Stimulated activated CD4-positive, alpha-beta T cell treated with anti-CD3 and anti-CD28 coated beads, TNF-alpha, amount 100 ng/mL, for 4 hours (primary cell): Measurements from ENCODE around the gene SEZ6.
"Not testable (repeated sequence)": the region's sequence is repeated elsewhere in the genome, so short reads cannot be mapped to it uniquely, and the experiment has no call there.

Experiments
- DNase-seq, 3 experiments: peaks; one replicate each; pipeline ENCODE4 v3.0.0-alpha.2; 2020; ENCODE audit warnings: low read depth in 3 of 3

SEZ6 gene

DNA sequence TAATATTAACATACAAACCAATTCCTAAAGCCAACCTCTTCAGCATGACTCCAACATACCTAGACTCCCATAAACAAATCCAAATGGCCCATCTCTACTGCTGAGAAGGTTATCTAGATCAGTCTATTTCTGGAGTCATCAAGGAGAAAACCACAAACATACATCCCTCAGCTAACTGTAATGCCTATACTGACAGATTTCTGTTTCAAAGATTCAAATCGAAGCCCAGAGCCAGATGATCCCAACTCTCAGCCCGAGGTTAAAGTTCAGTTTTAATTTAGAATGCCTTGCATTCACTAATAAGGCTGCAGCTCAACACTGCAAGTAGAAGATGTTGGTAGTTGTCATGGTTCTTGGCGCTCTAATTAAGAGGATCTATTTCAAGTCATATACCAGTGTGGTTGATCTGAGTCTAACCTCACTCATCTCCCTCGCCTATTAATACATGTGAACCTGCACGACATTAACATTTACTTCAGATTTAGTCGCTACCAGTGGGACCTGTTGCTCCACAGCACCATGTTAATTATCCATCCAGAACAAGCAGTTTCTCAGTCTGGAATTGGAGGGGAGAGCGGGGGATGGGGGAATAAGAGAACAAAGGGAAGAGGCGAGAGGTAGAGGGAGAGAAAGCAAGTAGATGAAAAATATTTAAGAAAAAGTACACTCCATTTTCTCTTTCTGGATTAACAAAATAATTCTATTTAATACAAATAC, 69.9 kb downstream of the SEZ6 start:
- DNase-seq: no peak

DNA sequence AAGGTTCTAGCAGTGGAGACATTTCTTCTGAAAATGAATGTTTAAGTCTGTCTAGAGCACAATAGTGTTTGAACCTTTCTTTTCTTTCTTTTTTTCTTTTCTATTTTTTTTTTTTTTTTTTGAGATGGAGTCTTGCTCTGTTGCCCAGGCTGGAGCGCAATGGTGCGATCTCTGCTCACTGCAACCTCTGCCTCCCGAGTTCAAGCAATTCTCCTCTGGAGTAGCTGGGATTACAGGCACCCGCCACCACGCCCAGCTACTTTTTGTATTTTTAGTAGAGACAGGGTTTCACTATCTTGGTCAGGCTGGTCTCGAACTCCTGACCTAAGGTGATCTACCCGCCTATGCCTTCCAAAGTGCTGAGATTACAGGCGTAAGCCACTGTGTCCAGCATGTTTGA, 71.3 kb downstream of the SEZ6 start:
- DNase-seq: not testable (repeated sequence)

DNA sequence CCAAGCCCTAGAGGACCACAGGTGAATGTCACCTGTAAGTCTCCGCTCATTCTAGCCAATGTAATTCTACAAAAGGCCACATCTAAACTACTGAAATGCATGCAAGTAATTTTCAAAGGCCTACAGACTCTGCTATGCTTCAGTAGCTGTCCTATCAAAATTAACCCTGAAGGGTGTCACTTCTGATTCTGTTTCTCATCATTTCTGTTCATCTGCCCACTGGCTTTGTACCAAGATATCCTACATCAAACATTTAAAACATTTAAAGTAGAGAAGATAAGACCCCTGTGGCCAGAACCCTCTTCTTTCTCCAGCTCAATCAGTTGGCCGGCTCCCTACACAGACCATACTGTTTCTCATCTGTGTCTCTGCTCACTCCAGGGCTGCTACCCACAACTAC, 76.0 kb downstream of the SEZ6 start:
- no peak for DNase-seq

DNA sequence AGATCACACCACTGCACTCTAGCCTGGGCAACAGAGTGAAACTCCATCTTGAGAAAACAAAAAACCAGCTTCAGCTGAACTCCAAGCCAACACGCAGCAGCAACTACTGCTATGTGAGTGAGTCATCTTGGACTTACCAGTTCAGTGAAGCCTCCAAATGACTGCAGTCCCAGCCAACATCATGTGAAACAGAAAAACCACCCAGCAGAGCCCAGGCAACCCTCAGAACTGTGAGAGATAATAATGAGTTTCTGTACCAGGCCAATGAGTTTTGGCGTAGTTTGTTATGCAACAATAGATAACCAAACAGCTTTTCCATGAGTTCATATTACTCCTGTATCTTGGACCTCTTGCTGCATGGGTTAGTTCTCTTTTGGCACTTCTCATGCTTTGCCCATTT, 77.8 kb downstream of the SEZ6 start:
- no peak for DNase-seq

DNA sequence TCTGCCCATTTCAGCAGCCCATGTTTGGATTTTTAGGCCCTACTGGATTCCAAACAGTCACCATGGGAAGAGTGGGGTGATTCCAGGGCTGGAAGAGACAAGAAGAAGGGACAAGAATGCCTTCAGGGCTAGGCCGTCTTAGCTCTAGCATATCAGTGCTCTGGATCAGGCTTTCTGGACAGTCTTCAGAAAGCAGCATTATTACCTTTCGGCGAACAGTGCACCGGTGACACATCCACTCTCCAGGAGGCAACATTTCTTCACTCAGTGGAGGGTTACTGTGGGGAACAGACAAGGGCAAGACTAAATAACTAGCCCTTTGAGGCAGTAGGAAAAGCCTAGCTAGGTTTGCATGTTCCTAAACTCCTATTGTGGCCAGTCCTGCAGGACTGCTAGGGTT, 79.0 kb downstream of the SEZ6 start:
- DNase-seq: no peak

DNA sequence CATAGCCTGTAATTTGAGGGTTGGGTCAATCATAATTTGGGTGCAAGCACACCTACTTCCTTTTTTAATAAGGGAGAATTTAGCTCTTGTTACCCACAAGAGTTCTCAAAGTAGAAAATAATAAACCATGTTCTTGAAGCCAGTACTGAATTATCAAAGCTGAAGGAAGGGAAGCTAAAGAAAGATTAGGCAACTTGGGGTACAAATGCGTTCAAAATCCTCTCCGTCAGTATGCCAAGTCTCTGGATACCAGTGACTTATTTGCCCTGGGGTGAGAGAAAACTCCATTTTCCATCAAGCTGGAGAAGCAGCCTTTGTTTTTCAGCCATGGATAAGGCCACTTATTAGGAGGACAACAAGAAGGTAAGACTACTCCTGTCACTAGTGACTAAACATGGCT, 79.5 kb downstream of the SEZ6 start:
- DNase-seq: no peak

DNA sequence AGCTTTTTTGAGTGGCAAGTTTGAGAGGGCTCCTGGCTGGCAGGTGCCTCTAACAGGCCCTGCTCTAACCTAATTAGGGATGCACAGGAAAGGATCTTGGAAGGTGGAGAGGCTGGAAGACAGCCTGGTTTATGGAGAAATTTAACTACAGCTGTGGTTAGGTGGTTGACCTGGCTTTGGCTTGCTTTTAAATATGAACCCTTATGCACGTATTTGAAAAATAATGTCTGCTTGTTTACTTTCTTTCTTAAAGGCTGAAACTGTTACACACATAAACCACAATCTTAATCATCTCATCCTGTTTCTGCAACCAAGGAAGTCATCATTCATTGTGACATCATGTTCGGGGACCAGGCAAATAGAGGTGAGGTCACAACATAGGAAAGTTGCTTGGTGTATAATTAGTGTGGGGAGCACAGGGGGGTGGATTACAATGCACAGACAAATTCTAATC, 79.9 kb downstream of the SEZ6 start:
- peak in 1 of 3 experiments; percentile 32 for DNase-seq

DNA sequence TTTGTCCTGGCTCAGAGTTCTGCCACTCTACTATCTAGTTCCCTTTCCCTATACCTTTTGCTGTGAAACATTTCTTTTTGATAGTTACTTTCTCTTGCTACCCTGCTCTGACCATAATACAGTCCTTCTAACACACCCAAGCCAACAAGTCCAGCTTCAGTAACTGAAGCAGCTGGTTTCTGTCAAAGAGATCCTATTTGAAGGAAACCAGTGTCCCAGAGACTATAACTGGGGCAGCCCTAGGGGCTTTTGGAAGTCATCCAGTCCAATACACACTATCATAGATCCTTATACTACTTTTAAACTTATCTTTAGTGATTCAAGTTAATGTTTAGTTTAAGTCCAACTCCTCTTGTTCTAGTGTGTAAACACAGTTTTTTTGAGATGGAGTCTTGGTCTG, 85.6 kb downstream of the SEZ6 start:
- no peak for DNase-seq

DNA sequence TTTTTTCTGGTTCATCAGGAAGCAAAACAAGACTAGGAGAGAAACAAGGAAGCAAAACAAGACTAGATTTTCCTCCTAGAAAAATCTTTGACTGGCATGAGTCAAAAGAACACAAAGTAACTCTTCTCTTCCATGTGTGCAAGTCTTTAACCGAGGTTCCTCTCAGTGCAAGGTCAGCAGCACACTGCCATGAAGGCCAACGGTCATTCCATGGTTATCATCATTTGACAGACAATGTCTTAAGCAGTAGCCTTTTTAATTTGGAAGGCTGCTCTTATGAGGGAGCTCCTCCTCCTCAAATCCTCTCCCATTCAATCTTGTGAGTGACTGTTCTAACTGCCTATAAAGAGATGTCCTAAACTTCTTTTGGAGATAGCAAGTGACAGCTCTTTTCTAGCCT, 87.5 kb downstream of the SEZ6 start:
- no peak for DNase-seq

DNA sequence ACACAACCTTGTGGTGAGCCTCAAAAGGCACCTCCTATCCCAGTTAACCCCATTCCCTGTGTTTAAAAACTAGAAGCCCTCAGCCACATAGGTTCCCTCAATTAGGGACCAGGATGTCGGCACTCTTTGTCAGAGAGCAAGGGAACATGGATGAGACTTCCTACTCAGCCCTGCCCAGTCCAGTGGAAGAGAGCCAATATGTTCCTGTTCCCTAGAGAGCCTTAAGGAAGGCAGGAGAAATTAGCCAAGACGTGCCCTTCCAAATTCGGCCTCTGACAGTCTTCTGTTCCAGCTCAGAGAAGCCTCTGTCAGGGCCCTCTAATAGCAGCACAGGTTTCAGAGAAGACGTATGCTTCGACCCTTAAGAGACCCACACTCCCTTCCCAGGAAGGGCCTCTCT, 88.4 kb downstream of the SEZ6 start:
- DNase-seq: no peak

DNA sequence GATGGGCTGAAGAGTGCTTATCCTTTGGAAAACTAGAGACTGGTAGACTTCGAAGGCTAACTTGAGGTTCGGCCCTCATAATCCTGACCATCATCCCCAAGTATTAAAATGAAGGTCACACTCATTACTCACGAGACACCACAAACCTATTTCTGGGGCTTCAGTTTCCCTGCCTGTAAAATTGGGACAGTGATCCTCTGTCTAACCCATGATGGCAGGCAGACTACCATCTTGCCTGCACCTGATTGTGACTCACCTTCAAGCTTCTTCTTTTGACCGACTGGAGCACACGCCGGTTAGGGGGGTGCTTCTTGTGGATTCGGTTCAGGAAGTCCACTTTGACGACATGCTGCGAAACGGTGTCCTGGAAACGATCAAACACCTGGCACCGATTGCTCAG, 88.8 kb downstream of the SEZ6 start:
- no peak for DNase-seq

DNA sequence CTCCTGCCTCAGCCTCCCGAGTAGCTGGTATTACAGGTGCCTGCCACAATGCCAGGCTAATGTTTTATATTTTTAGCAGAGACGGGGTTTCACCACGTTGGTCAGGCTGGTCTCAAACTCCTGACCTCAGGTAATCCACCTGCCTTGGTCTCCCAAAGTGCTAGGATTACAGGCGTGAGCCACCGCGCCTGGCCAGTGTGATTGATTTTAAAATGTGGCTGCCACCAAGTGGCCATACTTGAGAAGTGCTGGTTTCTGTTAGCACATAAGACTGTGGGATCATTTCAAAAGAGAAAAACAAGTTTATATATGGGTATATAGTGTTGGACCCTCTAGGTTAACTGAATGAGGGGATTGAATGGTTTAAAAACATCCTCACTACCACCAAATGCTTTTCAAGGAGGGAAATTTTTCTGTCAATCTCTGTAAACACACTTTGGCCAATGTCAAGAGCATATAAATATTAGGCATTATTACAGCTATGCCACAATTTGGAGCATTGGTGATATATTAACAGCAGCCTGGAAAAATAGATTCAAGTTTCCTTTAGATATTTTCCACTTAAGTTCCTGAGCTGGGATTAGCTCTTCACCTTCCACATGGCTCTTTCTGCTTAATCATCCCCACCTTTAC, 89.4 kb downstream of the SEZ6 start:
- peak in 2 of 3 experiments; percentile 28 to 33 for DNase-seq

DNA sequence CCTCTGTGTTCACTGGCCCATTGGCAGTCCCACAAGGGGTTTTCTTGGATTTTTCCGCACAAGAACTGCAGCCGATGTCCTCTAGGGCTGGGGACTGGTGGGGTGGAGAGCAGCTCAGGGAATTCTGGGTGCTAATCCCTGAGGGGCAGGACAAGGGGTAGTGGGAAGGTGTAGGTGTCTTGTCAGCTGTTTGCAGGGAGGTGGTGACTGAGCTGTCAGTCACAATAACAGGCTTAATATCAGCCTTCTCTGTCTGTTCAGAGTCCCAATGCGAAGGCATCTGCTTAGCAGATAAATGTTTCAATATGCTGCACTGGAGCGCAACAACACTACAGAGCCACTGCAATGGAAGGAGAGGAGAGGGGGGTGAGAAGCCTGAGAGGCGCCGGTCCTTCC, 92.9 kb downstream of the SEZ6 start:
- DNase-seq: no peak

DNA sequence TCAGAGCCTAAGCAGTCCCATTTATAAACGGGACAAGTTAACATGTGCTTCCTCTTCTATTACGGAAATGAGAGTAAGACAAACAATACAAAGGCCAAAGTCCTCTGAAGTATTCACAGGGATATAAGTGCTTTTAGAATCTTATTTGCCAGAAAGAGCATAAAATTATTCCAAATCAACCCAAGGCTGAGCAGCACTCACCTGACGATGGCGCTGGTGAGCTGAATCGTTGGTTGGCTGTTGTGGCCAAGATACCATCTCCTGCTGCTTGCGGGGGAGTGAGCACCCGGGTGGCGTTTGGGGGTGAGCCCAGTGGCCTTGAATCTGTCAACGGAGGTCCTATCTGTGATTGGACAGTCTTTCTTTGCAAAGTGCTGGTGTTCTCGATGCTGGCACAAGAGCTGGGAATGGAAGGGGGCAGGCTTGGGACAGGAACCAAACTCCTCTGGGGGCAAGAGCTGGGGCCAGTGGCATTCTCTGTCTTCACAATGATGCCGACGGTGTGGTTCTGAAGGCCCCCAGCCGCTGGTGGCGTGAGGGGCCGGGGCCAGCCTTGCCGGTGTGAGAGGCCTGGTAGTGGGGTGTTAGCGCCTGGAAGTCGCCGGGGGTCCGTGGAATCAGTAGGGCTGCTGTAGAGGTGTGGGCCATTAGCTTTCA, 93.4 kb downstream of the SEZ6 start:
- DNase-seq: no peak

DNA sequence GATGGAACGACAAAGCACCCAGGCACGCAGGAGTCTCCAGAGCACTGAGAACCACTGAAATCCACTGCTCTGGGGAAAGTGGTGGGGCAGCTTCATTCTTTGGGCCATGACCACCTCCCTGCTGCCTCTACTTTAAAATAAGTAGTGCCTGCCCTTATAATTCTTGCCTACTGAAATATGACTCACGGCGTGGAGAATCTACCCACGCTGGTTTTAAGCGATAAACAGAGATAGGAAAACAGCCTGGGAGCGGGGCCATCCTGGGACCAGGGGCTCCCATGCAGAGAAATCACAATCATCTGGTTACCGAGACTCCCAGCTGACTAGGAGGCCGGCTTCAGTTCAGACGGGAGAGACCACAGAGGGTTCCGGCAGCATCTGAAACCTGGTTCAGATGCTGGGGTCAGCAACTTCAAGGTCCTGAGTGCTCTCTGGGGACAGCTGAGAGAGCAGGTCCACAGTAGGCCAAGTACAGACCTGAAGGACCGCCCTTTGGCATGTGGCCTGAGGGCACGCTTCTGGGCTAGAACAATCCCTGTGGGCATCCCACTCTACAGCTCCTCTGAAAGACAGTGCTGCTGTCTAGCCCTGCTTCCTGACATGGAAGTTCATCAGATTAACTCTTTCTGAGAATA, 94.3 kb downstream of the SEZ6 start:
- DNase-seq: no peak

DNA sequence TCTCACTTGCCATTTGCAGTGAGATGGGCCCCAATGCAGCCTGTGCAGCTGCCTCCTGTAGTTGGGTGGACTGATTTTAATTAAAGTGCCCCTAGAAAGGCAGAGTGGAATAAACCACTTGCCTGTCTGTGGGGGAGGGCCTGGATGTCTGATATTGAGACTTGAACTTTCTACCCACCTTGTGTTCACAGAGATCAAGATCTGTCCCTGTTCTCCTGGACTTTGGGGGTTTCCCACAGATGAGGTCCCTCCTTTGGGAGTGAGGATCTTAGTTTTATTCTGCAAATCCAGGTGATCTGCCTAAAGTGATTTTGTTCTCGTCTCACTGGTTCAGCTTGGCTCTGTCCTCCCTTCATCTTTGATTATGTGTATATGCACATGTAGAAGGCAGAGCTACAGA, 95.3 kb downstream of the SEZ6 start:
- no peak for DNase-seq

DNA sequence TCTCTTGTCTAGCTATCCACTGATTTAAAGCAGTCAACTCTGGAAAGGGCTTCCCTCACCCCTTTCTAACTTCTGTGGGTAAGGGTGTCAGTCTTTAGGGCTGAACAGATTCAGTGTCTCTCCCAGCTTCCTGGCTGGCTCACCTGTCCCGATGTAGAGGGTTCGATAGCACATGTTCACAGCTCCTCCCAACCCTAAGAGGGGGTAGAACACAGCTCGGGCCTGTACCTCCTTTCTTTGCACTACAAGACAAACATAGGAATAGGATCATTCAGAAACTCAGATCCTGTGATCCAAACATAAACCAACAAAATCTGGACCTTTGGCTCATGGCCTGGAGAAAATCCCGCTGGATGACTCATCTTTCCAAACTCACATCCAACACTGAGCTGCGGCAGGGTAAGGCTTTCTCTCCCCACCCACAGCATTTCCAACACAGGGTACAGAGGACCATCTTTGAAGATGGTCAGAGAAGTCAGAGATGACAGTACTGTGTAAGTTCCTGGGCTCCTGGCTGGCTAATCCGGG, 97.1 kb downstream of the SEZ6 start:
- no peak for DNase-seq

DNA sequence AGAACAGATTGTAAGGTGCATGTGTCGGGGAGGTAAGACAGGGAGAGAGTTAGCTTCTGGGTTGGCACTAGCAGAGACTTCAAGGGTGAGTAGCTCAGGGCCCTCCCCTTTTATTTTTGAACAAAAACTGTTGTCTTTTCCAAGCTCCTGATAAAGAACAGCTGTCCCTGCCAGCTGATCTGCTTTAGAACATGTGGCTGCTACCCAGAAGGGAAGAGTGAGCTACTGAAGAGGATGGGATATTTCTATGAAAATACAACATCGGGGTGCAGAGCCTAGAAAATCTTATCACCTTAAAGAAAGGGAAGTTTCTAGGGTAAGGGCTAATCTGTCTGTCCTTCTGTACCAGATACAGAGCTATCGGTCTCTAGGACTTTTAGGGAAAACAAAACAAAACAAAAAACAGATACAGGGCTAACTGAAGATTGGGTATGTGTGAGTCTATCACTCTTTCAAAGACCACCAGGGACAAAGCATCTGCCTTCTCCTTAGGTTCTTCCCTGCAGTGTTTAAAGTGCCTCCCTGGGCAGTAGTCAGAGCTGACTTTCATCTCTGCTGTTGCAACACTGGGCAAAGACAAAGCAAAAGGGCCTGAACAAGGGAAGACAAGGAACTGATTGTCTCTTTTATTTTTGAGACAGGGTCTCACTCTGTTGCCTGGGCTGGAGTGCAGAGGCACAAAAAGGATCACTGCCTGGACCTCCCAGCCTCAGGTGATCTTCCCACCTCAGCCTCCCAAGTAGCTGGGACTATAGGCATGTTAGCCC, 97.9 kb downstream of the SEZ6 start:
- no peak for DNase-seq

DNA sequence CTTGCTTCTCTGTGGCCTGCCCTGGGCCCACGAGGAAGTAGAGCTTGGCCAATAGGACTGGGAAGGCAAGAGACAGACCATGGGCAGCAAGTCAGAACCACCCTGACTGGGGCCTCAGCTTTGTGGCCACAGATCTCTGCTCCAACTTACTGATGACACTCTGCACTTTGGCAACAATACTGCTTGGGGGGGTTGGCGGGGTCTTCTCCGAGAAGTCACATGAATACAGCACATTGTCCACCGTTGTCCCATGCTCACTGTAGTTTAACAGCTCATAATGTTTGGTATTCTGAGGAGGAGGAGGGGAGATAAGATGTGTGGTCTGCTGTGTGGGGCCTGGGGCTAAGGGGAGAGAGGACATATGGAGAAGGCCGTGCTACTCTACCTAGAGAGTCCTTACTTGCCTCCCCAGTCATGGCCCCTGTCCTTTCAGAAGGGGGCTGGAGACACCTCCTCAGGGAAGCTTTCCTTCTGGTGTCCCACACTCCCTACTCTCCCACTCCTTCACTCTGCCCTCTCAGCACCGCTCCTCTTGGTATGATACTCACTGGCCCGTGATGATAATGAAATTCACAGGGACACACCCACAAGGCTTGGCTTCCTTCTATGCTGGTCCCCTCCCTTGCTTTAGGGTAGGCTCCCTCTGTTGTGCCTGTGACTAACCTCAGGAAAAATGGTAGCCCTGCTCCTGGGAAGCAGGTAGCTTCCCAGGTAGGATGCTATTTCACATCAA, 99.0 kb downstream of the SEZ6 start:
- no peak for DNase-seq

DNA sequence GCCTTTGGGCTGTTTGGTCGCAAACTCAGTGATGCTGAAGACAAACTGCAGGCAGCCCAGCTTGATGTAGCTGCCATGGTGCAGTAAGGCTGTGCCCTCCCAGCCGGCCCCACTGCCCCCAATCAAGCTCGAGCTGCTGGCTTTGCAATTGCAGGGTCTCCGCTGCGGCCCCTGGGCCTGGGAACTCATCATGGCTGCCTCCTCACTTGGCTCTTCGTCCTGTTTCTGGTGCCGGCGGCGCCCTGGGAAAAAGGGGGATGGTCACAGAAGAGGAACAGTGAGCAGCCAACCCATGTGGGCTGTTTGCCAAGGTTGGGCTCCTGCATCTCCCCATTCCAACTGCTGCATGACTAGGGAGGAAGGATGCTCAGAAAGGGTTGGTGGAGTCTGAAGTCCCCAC, 99.6 kb downstream of the SEZ6 start:
- DNase-seq: no peak
